Heart right ventricle (tissue), 16 donors: ENCODE data around the gene PKHD1. TPM values are rescaled to one million over a fixed set of nuclear protein-coding genes. Genes with fewer than 3 reads are reported as not detected.

Experiments
- ATAC-seq, 8 donors: fragments of 200-7000 bp; cut with Tn5 transposase; one replicate each; pipeline ENCODE4 v1.9.1; 2020; ENCODE audit warnings: mild to moderate bottlenecking in 8 of 8, moderate library complexity in 8 of 8, moderate number of reproducible peaks in 1 of 8
- DNase-seq, 2 donors: peaks; one replicate each; pipeline ENCODE4 v3.0.0-alpha.2; 2020
- H3K27ac ChIP-seq, 10 donors: fragments of 200-600 bp; sonication (generic) in 2 of 10; one replicate each; pipeline versions ENCODE4 v1.5.0 to v1.8.0; 2020 to 2022; ENCODE audit warnings: mild to moderate bottlenecking in 3 of 10
- H3K27me3 ChIP-seq, 7 donors: fragments of 200-600 bp; one replicate each; pipeline ENCODE4 v1.8.0; 2021 to 2022; ENCODE audit warnings: mild to moderate bottlenecking in 2 of 7
- H3K36me3 ChIP-seq, 9 donors: fragments of 200-600 bp; sonication (generic) in 1 of 9; one replicate each; pipeline versions ENCODE4 v1.5.0 to v1.8.0; 2020 to 2022; ENCODE audit warnings: mild to moderate bottlenecking in 2 of 9
- H3K4me1 ChIP-seq, 9 donors: fragments of 200-600 bp; sonication (generic) in 1 of 9; one replicate each; pipeline versions ENCODE4 v1.5.0 to v1.8.0; 2020 to 2022; ENCODE audit warnings: mild to moderate bottlenecking in 4 of 9
- H3K4me3 ChIP-seq, 10 donors: fragments of 200-600 bp; sonication (generic) in 2 of 10; one replicate each; pipeline versions ENCODE4 v1.5.0 to v1.8.0; 2020 to 2022; ENCODE audit warnings: mild to moderate bottlenecking in 7 of 10, moderate library complexity in 2 of 10
- H3K9me3 ChIP-seq, 11 donors: fragments of 200-600 bp in 10 of 11; sonication (generic) in 2 of 11; one replicate each; pipeline versions ENCODE4 v1.5.0 to v1.8.0; 2013 to 2022; ENCODE audit warnings: mild to moderate bottlenecking in 2 of 11, control low read depth in 1 of 11, moderate library complexity in 1 of 11
- CTCF ChIP-seq, 9 donors: fragments of 200-600 bp; sonication (generic) in 2 of 9; IDR thresholded peaks; one replicate each; pipeline versions ENCODE4 v1.5.0 to v1.8.0; 2021 to 2022; ENCODE audit warnings: antibody characterized with exemption in 9 of 9, mild to moderate bottlenecking in 5 of 9, moderate library complexity in 1 of 9
- whole genome bisulfite sequencing, 2 donors: extraction: QIAGEN DNeasy Blood & Tissue Kit; methylation state at CpG; one replicate each; pipeline ENCODE4 v1.1.7; 2013; ENCODE audit warnings: inconsistent platforms in 1 of 2; 5-methylcytosine and 5-hydroxymethylcytosine counted together
- intact Hi-C, 10 donors: fragments of 100-400 bp; cut with DNase I; formaldehyde crosslinking; loops; one replicate each; pipeline versions ENCODE4 v1.11.1 to v1.14.2; 2022
- polyA plus RNA-seq, 2 donors: library from polyadenylated mRNA; stranded (reverse); fragments of 200-250 nt; gene quantifications; one replicate each; pipeline ENCODE4 v1.2.3, GENCODE V29; 2013
- total RNA-seq, 10 donors: library from RNA; stranded (reverse); fragmentation: NEBNext Ultra II Directional in 3 of 10; extraction: Animal tissue kit (Norgen Biotek cat#: 25700) in 3 of 10; gene quantifications; one replicate each; pipeline versions ENCODE4 v1.2.1 to v1.2.4, GENCODE V29; 2021 to 2023
- donor health status: Arrhythmogenic right ventricular cardiomyopathy.
- donor health status: ischemic (EF 13 %, LVEDD 7.1; RV severe dilation, severe dysfunction).
- donor health status: healthy with polysubstance abuse.
- donor health status: DM: no; HTN: yes; CAD: no.
- donor health status: DM: no; HTN: no; CAD: no.
- donor health status: ischemic (EF 25% LVEDD 6.9; RV normal size, moderate dysfunction).
- donor health status: ischemic (EF 25% LVEDD 5.7; RV mildly dilated, moderate dysfunction).
- donor health status: healthy.
- donor health status: DM: yes; HTN: yes; CAD: no.
- donor health status: Ischemic cardiomyopathy.
- donor health status: ischemic (EF 35%, LVEDD 5.7; RV mildly dilated, moderate dysfunction).
- donor health status: nonischemic (EF 11% LVEDD 7.7; RV severe dilation, severe dysfunction).
- donor health status: DM: yes; HTN: yes; CAD: no.
- donor health status: PGD.
- donor health status: ischemic (EF 29% LVEDD 5.4; RV normal size, mild dysfunction).
- donor health status: nonischemic (EF 23%, LVEDD 6.1; RV moderate dilation, normal function).

PKHD1 gene
- total and polyA plus RNA-seq, 12 donors, result under 0.01 to 0.07 (median 0.02) TPM; not detected in 7

- ATAC-seq (no peak), DNase-seq (no peak)
- Histone ChIP-seq H3K9me3 (peaks cover 0 to 4% (median 0%) of the 10 kb centered on the region in 11 donors), H3K36me3 (no peaks in the 10 kb centered on the region), H3K4me1 (no peaks in the 10 kb centered on the region), H3K27ac (no peak overlapping the region), H3K27me3 (no peaks in the 10 kb centered on the region), H3K4me3 (no peak overlapping the region)
- no peak for TF ChIP-seq CTCF (IDR thresholded peaks at IDR 0.05)
- intact Hi-C loops, result no loop called here
- 66 to 68% methylated on average over 4 of the region's 4 CpGs for WGBS, 2 donors
Observed at GRCh38 chr6:51901766-51902764, 185.3 kb downstream of the PKHD1 start.

DNA sequence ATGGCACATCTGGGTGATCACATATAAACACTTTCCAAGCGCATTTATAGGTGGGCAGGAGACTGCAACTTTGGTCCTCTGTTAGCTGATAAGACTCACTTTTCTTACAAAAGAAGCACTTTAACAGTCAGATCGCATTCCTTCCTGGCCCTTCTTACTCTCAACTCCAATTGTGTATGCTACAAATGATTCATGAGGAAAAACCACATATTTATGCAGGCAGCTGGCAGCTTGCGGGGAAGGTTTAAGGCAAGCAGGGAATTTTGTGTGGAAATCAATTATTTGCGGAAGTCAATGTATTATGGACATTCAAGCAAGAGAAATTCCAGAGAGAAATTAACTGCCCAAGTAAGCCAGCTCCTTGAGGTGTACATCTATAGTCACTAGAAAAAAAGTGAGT is 194.0 kb downstream of the PKHD1 start:
- H3K4me1 ChIP-seq, result no peaks in the 10 kb centered on the region
- TF ChIP-seq CTCF (IDR thresholded peaks at IDR 0.05), result no peak
- intact Hi-C loops, result no loop called here
- ATAC-seq (no peak), DNase-seq (no peak)
- no peaks in the 10 kb centered on the region for H3K9me3 ChIP-seq
- H3K27me3 ChIP-seq, result no peaks in the 10 kb centered on the region
- H3K27ac ChIP-seq, result no peak overlapping the region
- H3K4me3 ChIP-seq, result no peak overlapping the region
- WGBS, 2 donors, result 84 to 88% methylated on average over 4 of the region's 4 CpGs
- H3K36me3 ChIP-seq, result no peaks in the 10 kb centered on the region

GRCh38 chr6:51892750-51893149 is 194.7 kb downstream of the PKHD1 start:
- H3K9me3 ChIP-seq, result no peaks in the 10 kb centered on the region
- H3K27ac ChIP-seq, result no peak overlapping the region
- no peaks in the 10 kb centered on the region for H3K4me1 ChIP-seq
- no peak for TF ChIP-seq CTCF (IDR thresholded peaks at IDR 0.05)
- H3K36me3 ChIP-seq, result no peaks in the 10 kb centered on the region
- intact Hi-C loops, result no loop called here
- WGBS, 2 donors, result 62 to 70% methylated on average over 4 of the region's 4 CpGs
- H3K4me3 ChIP-seq, result no peak overlapping the region
- DNase-seq (no peak), ATAC-seq (no peak)
- no peaks in the 10 kb centered on the region for H3K27me3 ChIP-seq

GRCh38 chr6:51892339-51892738 is 195.1 kb downstream of the PKHD1 start:
- Histone ChIP-seq H3K27me3 (no peaks in the 10 kb centered on the region), H3K27ac (no peak overlapping the region), H3K4me1 (no peaks in the 10 kb centered on the region), H3K4me3 (no peak overlapping the region), H3K36me3 (no peaks in the 10 kb centered on the region), H3K9me3 (no peaks in the 10 kb centered on the region)
- ATAC-seq, result no peak
- intact Hi-C loops, result no loop called here
- DNase-seq, result no peak
- no peak for TF ChIP-seq CTCF (IDR thresholded peaks at IDR 0.05)
- 69 to 77% methylated on average over 3 of the region's 3 CpGs for WGBS, 2 donors
